ENCODE measurements around the gene OGFOD1. TPM values are rescaled to one million over a fixed set of nuclear protein-coding genes. Genes with fewer than 3 reads are reported as not detected.

Gene OGFOD1
- total and polyA plus RNA-seq, 2 of the 13 experiments (the other 11 are each of a cell fraction or from before 2014, with no cell fraction given) = 35.2 to 81.3 TPM

DNA sequence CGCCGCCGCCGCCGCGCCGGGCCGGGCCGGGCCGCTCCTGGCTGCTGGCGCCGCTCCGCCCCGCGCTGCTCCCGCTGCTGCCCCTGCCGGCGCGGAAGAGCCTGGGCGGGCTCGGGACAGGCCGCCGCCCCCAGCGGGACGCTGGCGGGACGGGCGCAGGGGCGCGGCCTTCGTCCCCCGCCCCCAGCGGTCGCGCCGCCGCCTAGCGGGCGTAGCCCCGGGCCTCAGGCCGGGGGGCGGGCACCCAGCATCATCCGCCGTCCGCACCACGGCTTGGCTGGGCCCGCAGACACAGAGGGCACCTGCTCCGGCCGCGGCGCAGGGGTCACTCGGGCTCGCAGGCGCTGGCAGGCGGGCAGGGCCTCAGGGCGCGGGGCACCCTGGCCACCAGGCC lies 25.9 kb upstream of the OGFOD1 start, which contains the start of gene AMFR (continued):
- TF ChIP-seq, protein P1, sequence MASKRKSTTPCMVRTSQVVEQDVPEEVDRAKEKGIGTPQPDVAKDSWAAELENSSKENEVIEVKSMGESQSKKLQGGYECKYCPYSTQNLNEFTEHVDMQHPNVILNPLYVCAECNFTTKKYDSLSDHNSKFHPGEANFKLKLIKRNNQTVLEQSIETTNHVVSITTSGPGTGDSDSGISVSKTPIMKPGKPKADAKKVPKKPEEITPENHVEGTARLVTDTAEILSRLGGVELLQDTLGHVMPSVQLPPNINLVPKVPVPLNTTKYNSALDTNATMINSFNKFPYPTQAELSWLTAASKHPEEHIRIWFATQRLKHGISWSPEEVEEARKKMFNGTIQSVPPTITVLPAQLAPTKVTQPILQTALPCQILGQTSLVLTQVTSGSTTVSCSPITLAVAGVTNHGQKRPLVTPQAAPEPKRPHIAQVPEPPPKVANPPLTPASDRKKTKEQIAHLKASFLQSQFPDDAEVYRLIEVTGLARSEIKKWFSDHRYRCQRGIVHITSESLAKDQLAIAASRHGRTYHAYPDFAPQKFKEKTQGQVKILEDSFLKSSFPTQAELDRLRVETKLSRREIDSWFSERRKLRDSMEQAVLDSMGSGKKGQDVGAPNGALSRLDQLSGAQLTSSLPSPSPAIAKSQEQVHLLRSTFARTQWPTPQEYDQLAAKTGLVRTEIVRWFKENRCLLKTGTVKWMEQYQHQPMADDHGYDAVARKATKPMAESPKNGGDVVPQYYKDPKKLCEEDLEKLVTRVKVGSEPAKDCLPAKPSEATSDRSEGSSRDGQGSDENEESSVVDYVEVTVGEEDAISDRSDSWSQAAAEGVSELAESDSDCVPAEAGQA (IDR thresholded peaks at IDR 0.05; ENCODE audit: low read depth) = no peak
- TF ChIP-seq, protein P1 (CRISPR knock-in tag; IDR thresholded peaks at IDR 0.05; ENCODE audit: borderline replicate concordance) = no peak
- TF ChIP-seq ZFP90 (CRISPR knock-in tag; IDR thresholded peaks at IDR 0.05; ENCODE audit: borderline replicate concordance) (0 out of 2 replicates have a peak, but pooled peaks have one; percentile 17), MIER2 (CRISPR knock-in tag; IDR thresholded peaks at IDR 0.05) (no peak), NR1H2 (CRISPR knock-in tag; IDR thresholded peaks at IDR 0.05; ENCODE audit: borderline replicate concordance, low read depth) (no peak), CCDC6 (CRISPR knock-in tag; IDR thresholded peaks at IDR 0.05) (no peak; the same call in 1 of the 2 replicates), SRSF1 (optimal IDR thresholded peaks at IDR 0.05; ENCODE audit: low read depth, low read length) (no peak), ZNF614 (CRISPR knock-in tag; IDR thresholded peaks at IDR 0.05; ENCODE audit: borderline replicate concordance) (0 out of 2 replicates have a peak, but pooled peaks have one; percentile 20), CENPT (CRISPR knock-in tag; IDR thresholded peaks at IDR 0.05; ENCODE audit: low read depth) (0 out of 2 replicates have a peak, but pooled peaks have one; percentile 48), ZNF34 (CRISPR knock-in tag; IDR thresholded peaks at IDR 0.05; ENCODE audit: borderline replicate concordance) (no peak), HNRNPK (IDR thresholded peaks at IDR 0.05; ENCODE audit: low read depth, low read length, poor library complexity, severe bottlenecking) (peak; percentile 37), ATF7-NPFF (CRISPR knock-in tag; IDR thresholded peaks at IDR 0.05; ENCODE audit: low read depth) (0 out of 2 replicates have a peak, but pooled peaks have one; percentile 26), TBX3 (IDR thresholded peaks at IDR 0.05; ENCODE audit: borderline replicate concordance) (no peak), ZNF446 (CRISPR knock-in tag; IDR thresholded peaks at IDR 0.05) (no peak), POLR2A (IDR thresholded peaks at IDR 0.05; ENCODE audit: insufficient read depth in 1 of 2, low read depth in 2 of 2, low read length in 2 of 2) (no peak; a peak in 1 of 4 replicates), TEAD3 (CRISPR knock-in tag; optimal IDR thresholded peaks at IDR 0.05; ENCODE audit: borderline replicate concordance) (peak; percentile 14), HNRNPH1 (optimal IDR thresholded peaks at IDR 0.05; ENCODE audit: low read depth, low read length) (no peak), MLLT10 (CRISPR knock-in tag; IDR thresholded peaks at IDR 0.05) (no peak), ZNF629 (CRISPR knock-in tag; conservative IDR thresholded peaks at IDR 0.05) (no peak), EED (CRISPR knock-in tag; IDR thresholded peaks at IDR 0.05) (no peak)
- TF ChIP-seq, protein P2, sequence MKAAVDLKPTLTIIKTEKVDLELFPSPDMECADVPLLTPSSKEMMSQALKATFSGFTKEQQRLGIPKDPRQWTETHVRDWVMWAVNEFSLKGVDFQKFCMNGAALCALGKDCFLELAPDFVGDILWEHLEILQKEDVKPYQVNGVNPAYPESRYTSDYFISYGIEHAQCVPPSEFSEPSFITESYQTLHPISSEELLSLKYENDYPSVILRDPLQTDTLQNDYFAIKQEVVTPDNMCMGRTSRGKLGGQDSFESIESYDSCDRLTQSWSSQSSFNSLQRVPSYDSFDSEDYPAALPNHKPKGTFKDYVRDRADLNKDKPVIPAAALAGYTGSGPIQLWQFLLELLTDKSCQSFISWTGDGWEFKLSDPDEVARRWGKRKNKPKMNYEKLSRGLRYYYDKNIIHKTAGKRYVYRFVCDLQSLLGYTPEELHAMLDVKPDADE (CRISPR knock-in tag; IDR thresholded peaks at IDR 0.05) = no peak
- TF ChIP-seq, protein P3, sequence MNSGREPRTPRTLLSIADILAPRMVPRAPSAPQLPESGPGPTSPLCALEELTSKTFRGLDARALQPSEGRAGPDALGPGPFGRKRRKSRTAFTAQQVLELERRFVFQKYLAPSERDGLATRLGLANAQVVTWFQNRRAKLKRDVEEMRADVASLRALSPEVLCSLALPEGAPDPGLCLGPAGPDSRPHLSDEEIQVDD (CRISPR knock-in tag; IDR thresholded peaks at IDR 0.05; ENCODE audit: borderline replicate concordance) = no peak
- TF ChIP-seq, protein P4, sequence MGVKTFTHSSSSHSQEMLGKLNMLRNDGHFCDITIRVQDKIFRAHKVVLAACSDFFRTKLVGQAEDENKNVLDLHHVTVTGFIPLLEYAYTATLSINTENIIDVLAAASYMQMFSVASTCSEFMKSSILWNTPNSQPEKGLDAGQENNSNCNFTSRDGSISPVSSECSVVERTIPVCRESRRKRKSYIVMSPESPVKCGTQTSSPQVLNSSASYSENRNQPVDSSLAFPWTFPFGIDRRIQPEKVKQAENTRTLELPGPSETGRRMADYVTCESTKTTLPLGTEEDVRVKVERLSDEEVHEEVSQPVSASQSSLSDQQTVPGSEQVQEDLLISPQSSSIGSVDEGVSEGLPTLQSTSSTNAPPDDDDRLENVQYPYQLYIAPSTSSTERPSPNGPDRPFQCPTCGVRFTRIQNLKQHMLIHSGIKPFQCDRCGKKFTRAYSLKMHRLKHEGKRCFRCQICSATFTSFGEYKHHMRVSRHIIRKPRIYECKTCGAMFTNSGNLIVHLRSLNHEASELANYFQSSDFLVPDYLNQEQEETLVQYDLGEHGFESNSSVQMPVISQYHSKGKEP (CRISPR knock-in tag; IDR thresholded peaks at IDR 0.05) = no peak

Measured in HepG2 (cell line).